H1 (cell line): ENCODE data around the gene CARD14. TPM values are rescaled to one million over a fixed set of nuclear protein-coding genes. Genes with fewer than 3 reads are reported as not detected.

Source experiments
- CTCF ChIA-PET: fragments of 300-600 bp; sonication (Branson Sonifier 250); formaldehyde crosslinking; loops from one replicate; lab custom pipeline; 2021; ENCODE audit not compliant: partially characterized antibody; lab: Charles Lee
- POLR2A ChIA-PET: fragments of 300-600 bp; sonication (Branson Sonifier 250); formaldehyde crosslinking; loops from one replicate; lab custom pipeline; 2021; ENCODE audit warnings: inconsistent platforms; ENCODE audit not compliant: partially characterized antibody; lab: Charles Lee
- DNase-seq, 2 experiments: peaks; one replicate each; pipeline versions ENCODE4 v3.0.0 to v3.0.0-alpha.2; 2010 to 2022; ENCODE audit warnings: low spot score in 2 of 2, low read depth in 1 of 2, mixed read lengths in 1 of 2
- FAIRE-seq: peaks from 2 replicates; lab custom pipeline; 2011; peaks lifted over from hg19 to GRCh38; lab: Jason Lieb, UNC
- H2AFZ ChIP-seq: 2 replicates; pipeline ENCODE4 v1.8.1; 2012; ENCODE audit warnings: low read length, inconsistent platforms
- H2AK5ac ChIP-seq: 2 replicates; pipeline ENCODE4 v1.6.1; 2013; ENCODE audit warnings: low read depth, low read length
- H2BK120ac ChIP-seq: replicated peaks from 2 replicates; pipeline ENCODE3; 2013; ENCODE audit warnings: low read depth, low read length, inconsistent platforms
- H2BK12ac ChIP-seq: 2 replicates; pipeline ENCODE4 v1.6.1; 2013; ENCODE audit warnings: low read depth, low read length
- H2BK15ac ChIP-seq: 2 replicates; pipeline ENCODE4 v1.6.1; 2013; ENCODE audit warnings: low read length
- H2BK20ac ChIP-seq: 2 replicates; pipeline ENCODE4 v1.6.1; 2013; ENCODE audit warnings: low read length
- H2BK5ac ChIP-seq: 2 replicates; pipeline ENCODE4 v1.6.1; 2013; ENCODE audit warnings: low read depth, low read length
- H3K14ac ChIP-seq: 2 replicates; pipeline ENCODE4 v1.6.1; 2013; ENCODE audit warnings: inconsistent platforms; ENCODE audit not compliant: insufficient read length
- H3K18ac ChIP-seq: 2 replicates; pipeline ENCODE4 v1.6.1; 2013; ENCODE audit warnings: low read length; ENCODE audit errors: extremely low read depth
- H3K23ac ChIP-seq: 2 replicates; pipeline ENCODE4 v1.6.1; 2013; ENCODE audit warnings: inconsistent platforms; ENCODE audit not compliant: insufficient read length
- H3K23me2 ChIP-seq: 2 replicates; pipeline ENCODE4 v1.6.1; 2013; ENCODE audit warnings: low read depth, low read length
- H3K27ac ChIP-seq: 2 replicates; pipeline ENCODE4 v1.6.1; 2011; ENCODE audit warnings: low read depth, low read length, inconsistent platforms
- H3K27me3 ChIP-seq, 4 experiments: replicated peaks in 1 of 4; 1 replicate in 1 of 4; 2 replicates in 3 of 4; pipeline versions ENCODE4 v1.6.1 to v1.8.1; 2011 to 2013; ENCODE audit warnings: low read length in 3 of 4, mild to moderate bottlenecking in 3 of 4, inconsistent platforms in 2 of 4, mixed read lengths in 2 of 4, moderate library complexity in 1 of 4; ENCODE audit not compliant: control insufficient read depth in 3 of 4, insufficient read depth in 3 of 4; ENCODE audit errors: extremely low read depth in 1 of 4
- H3K36me3 ChIP-seq, 4 experiments: 2 replicates each; pipeline versions ENCODE4 v1.6.1 to v1.8.1; 2011 to 2013; ENCODE audit warnings: mild to moderate bottlenecking in 4 of 4, low read length in 3 of 4, moderate library complexity in 2 of 4, control low read depth in 1 of 4, inconsistent platforms in 1 of 4; ENCODE audit not compliant: insufficient read depth in 4 of 4, control insufficient read depth in 2 of 4
- H3K4ac ChIP-seq: replicated peaks from 2 replicates; pipeline ENCODE3; 2013; ENCODE audit warnings: low read length, low read depth, mixed read lengths, inconsistent platforms; ENCODE audit not compliant: insufficient read length
- H3K4me1 ChIP-seq, 4 experiments: replicated peaks in 1 of 4; 1 replicate in 1 of 4; 2 replicates in 3 of 4; pipeline versions ENCODE4 v1.6.1 to v1.8.1; 2011 to 2013; ENCODE audit warnings: low read length in 3 of 4, inconsistent platforms in 2 of 4, mixed read lengths in 1 of 4; ENCODE audit not compliant: insufficient read depth in 4 of 4, control insufficient read depth in 3 of 4
- H3K4me2 ChIP-seq, 2 experiments: 2 replicates each; pipeline versions ENCODE4 v1.6.1 to v1.8.1; 2011 to 2013; ENCODE audit warnings: low read depth in 2 of 2, low read length in 2 of 2, control low read depth in 1 of 2, inconsistent platforms in 1 of 2, mild to moderate bottlenecking in 1 of 2; ENCODE audit not compliant: insufficient read depth in 1 of 2
- H3K4me3 ChIP-seq, 4 experiments: fragments of 200-600, 300-600 bp in 1 of 4; sonication (generic), shearing (Covaris generic), sonication (Bioruptor Twin) in 1 of 4; 2 replicates each; pipeline versions ENCODE4 v1.5.1 to v1.8.1; 2011 to 2016; ENCODE audit warnings: low read length in 4 of 4, low read depth in 3 of 4, control low read depth in 2 of 4, inconsistent platforms in 2 of 4, mild to moderate bottlenecking in 2 of 4, mixed read lengths in 1 of 4, moderate library complexity in 1 of 4; ENCODE audit not compliant: insufficient read depth in 2 of 4; ENCODE audit errors: extremely low read depth in 1 of 4
- H3K56ac ChIP-seq: replicated peaks from 2 replicates; pipeline ENCODE3; 2013; ENCODE audit warnings: low read depth, mild to moderate bottlenecking, mixed read lengths, low read length, inconsistent platforms; ENCODE audit not compliant: insufficient read length
- H3K79me1 ChIP-seq: 2 replicates; pipeline ENCODE4 v1.6.1; 2013; ENCODE audit warnings: low read depth, low read length, control low read depth
- H3K79me2 ChIP-seq, 2 experiments: 2 replicates each; pipeline versions ENCODE4 v1.6.1 to v1.8.1; 2012 to 2013; ENCODE audit warnings: low read length in 2 of 2, mild to moderate bottlenecking in 2 of 2, inconsistent platforms in 1 of 2; ENCODE audit not compliant: insufficient read depth in 2 of 2, control insufficient read depth in 1 of 2
- H3K9ac ChIP-seq, 4 experiments: replicated peaks in 1 of 4; 1 replicate in 1 of 4; 2 replicates in 3 of 4; pipeline versions ENCODE4 v1.6.1 to v1.8.1; 2011 to 2013; ENCODE audit warnings: low read depth in 3 of 4, low read length in 3 of 4, control low read depth in 2 of 4, mild to moderate bottlenecking in 2 of 4, moderate library complexity in 2 of 4, inconsistent platforms in 1 of 4; ENCODE audit errors: extremely low read depth in 1 of 4
- H3K9me3 ChIP-seq, 2 experiments: 2 replicates each; pipeline versions ENCODE4 v1.6.1 to v1.8.1; 2012 to 2013; ENCODE audit warnings: mild to moderate bottlenecking in 2 of 2, moderate library complexity in 2 of 2, control low read depth in 1 of 2, inconsistent platforms in 1 of 2, low read depth in 1 of 2, low read length in 1 of 2, mixed read lengths in 1 of 2; ENCODE audit not compliant: insufficient read depth in 2 of 2
- H4K20me1 ChIP-seq, 2 experiments: replicated peaks in 1 of 2; 2 replicates each; pipeline versions ENCODE3 to v1.8.1; 2011 to 2013; ENCODE audit warnings: inconsistent platforms in 2 of 2, low read length in 2 of 2, mild to moderate bottlenecking in 1 of 2; ENCODE audit not compliant: insufficient read depth in 2 of 2, control insufficient read depth in 1 of 2
- H4K5ac ChIP-seq: 2 replicates; pipeline ENCODE4 v1.6.1; 2013; ENCODE audit warnings: low read length, low read depth, mixed read lengths, inconsistent platforms; ENCODE audit not compliant: insufficient read length
- H4K8ac ChIP-seq: 2 replicates; pipeline ENCODE4 v1.8.0; 2013; ENCODE audit warnings: mild to moderate bottlenecking, moderate library complexity, low read length, inconsistent platforms; ENCODE audit not compliant: insufficient read depth; ENCODE audit errors: extremely low read depth
- H4K91ac ChIP-seq: replicated peaks from 2 replicates; pipeline ENCODE3; 2013; ENCODE audit warnings: low read length, mixed read lengths, inconsistent platforms; ENCODE audit not compliant: insufficient read length
- BACH1 ChIP-seq: IDR thresholded peaks from 2 replicates; pipeline ENCODE4 v1.6.1; 2012; ENCODE audit warnings: low read length, improper control_type of control experiment
- BCL11A ChIP-seq, 2 experiments: IDR thresholded peaks; one replicate each; pipeline ENCODE4 v1.6.1; 2011; ENCODE audit warnings: low read depth in 2 of 2, low read length in 2 of 2, mild to moderate bottlenecking in 2 of 2
- EZH2 ChIP-seq: fragments of 200-600 bp; sonication (generic); IDR thresholded peaks from 2 replicates; pipeline ENCODE4 v1.7.1; 2012; ENCODE audit warnings: low read depth, mild to moderate bottlenecking, moderate library complexity, low read length, inconsistent platforms; ENCODE audit not compliant: severe bottlenecking
- FOSL1 ChIP-seq: IDR thresholded peaks from 2 replicates; pipeline ENCODE4 v1.6.1; 2011; ENCODE audit warnings: mild to moderate bottlenecking, low read depth, low read length, moderate library complexity; ENCODE audit not compliant: insufficient read depth
- GABPA ChIP-seq: IDR thresholded peaks from 2 replicates; pipeline ENCODE4 v1.6.1; 2011; ENCODE audit warnings: mild to moderate bottlenecking, low read length, moderate library complexity, borderline replicate concordance; ENCODE audit not compliant: insufficient read depth
- POU5F1 ChIP-seq: IDR thresholded peaks from 2 replicates; pipeline ENCODE4 v1.6.1; 2011; ENCODE audit warnings: low read depth, mild to moderate bottlenecking, low read length, moderate library complexity
- SRF ChIP-seq: IDR thresholded peaks from 2 replicates; pipeline ENCODE4 v1.6.1; 2011; ENCODE audit warnings: mild to moderate bottlenecking, low read depth, low read length, moderate library complexity
- TEAD4 ChIP-seq: IDR thresholded peaks from 2 replicates; pipeline ENCODE4 v1.6.1; 2012; ENCODE audit warnings: low read depth, low read length, inconsistent platforms, mixed read lengths
- WGBS, 2 experiments: shearing (Covaris generic) in 1 of 2; methylation state at CpG; one replicate each; pipeline versions ENCODE4 v1.1.6 to v1.1.7; 2013 to 2015; ENCODE audit warnings: low lambda C conversion rate in 2 of 2, mixed read lengths in 2 of 2, inconsistent platforms in 1 of 2, low coverage in 1 of 2, missing lambda C conversion rate in 1 of 2; ENCODE audit not compliant: insufficient replicate concordance in 2 of 2, insufficient coverage in 1 of 2, insufficient read length in 1 of 2; ENCODE audit errors: extremely low coverage in 1 of 2, missing lambda C conversion rate in 1 of 2; 5-methylcytosine and 5-hydroxymethylcytosine counted together
- polyA plus RNA-seq, 7 experiments: library from polyadenylated mRNA; depleted of rRNA in 3 of 7; stranded (reverse) in 5 of 7; unstranded in 2 of 7; fragments of >200 nt in 5 of 7; fragments of 200-250 nt in 2 of 7; gene quantifications; 1 replicate in 5 of 7; 2 replicates in 1 of 7; 4 replicates in 1 of 7; pipeline versions ENCODE4 v1.2.1 to v1.2.3, GENCODE V29; 2011 to 2013; ENCODE audit warnings: missing spikeins in 2 of 7, mixed read lengths in 2 of 7
- total RNA-seq: library from RNA; stranded (reverse); fragmentation: NEBNext Ultra II Directional; extraction: Animal tissue kit (Norgen Biotek cat#: 25700); gene quantifications from 2 replicates; pipeline ENCODE4 v1.2.1, GENCODE V29; 2021

The CARD14 gene
- total and polyA plus RNA-seq, 2 of the 8 experiments (the other 6 are each of a cell fraction or from before 2014, with no cell fraction given), result 0.08 TPM; not detected in 1

DNA sequence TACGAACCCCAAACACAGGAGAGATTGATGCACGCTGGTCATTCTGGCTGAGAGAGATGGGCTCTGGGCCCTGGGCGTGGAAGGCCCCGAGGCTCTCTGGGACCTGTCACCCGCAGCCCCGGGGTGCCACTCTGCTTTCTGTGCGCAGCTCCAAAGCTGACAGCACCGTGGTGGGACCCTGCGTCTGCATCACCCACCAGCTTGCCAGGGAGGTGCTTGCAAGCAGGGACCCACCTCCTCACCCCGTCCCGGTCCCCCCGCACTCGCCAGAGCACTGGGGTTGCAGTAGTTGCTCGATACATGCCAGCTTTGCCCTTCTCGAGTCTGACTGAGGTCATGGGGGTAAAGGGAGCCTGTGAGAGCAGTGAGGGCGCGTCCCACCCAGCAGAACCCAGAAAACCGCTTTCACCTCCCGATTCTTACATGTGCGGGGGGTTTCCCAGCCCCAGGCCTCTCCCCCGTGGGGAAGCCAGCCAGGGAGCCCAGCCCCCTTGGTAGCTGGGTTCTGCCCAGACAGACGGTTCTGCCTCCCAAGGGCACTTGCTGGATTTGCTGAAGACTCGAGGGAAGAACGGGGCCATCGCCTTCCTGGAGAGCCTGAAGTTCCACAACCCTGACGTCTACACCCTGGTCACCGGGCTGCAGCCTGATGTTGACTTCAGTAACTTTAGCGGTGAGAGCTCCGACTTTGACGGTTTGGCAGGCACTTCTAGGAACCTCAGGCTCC lies 12.5 kb downstream of the CARD14 start:
- Histone ChIP-seq H4K20me1 (no peaks in the 10 kb centered on the region), H2AFZ (no peak overlapping the region; the same call in 1 of the 2 replicates), H2BK12ac (no peak overlapping the region), H2BK15ac (no peak overlapping the region), H3K79me1 (no peaks in the 10 kb centered on the region; the same call in 1 of the 2 replicates), H4K91ac (no peak overlapping the region), H3K14ac (no peak overlapping the region), H3K27ac (no peak overlapping the region), H3K4me3 (no peak overlapping the region), H3K18ac (no peak overlapping the region), H3K4ac (no peak overlapping the region), H3K4me1 (no peaks in the 10 kb centered on the region), H2BK5ac (no peak overlapping the region), H3K23ac (no peak overlapping the region), H3K36me3 (no peaks in the 10 kb centered on the region), H4K8ac (0 out of 2 replicates have a peak overlapping the region, but pooled peaks have one; percentile 15), H3K23me2 (no peaks in the 10 kb centered on the region), H3K27me3 (no peaks in the 10 kb centered on the region), H2AK5ac (no peak overlapping the region), H3K79me2 (no peaks in the 10 kb centered on the region), H3K4me2 (no peak overlapping the region), H2BK20ac (no peak overlapping the region), H4K5ac (no peak overlapping the region), H3K9ac (no peak overlapping the region), H2BK120ac (no peak overlapping the region), H3K56ac (peak overlapping the region; percentile 52), H3K9me3 (no peaks in the 10 kb centered on the region)
- FAIRE-seq (no peak), DNase-seq (no peak)
- CTCF ChIA-PET, result interaction anchor here (0.5 to 8.9 kb wide), 10 partner anchors 10 to 182 kb away, joined by 3 to 73 read pairs (median 4); no protein-coding TSS in a partner anchor
- 88% methylated on average over 27 of the region's 30 CpGs; no CpG with 5 or more reads in 1 of the 2 experiments for WGBS, 2 experiments
- POLR2A ChIA-PET, result interaction anchor here (1.1 kb wide), 1 partner anchor 19 kb away, joined by 4 read pairs; no protein-coding TSS in a partner anchor
- TF ChIP-seq POU5F1, result no peak
- no peak for TF ChIP-seq SRF
- TF ChIP-seq EZH2, result no peak
- TF ChIP-seq GABPA, result no peak
- no peak for TF ChIP-seq FOSL1
- no peak for TF ChIP-seq BCL11A (IDR thresholded peaks at IDR 0.05; ENCODE audit: low read depth in 2 of 2, low read length in 2 of 2)
- no peak for TF ChIP-seq BACH1
- TF ChIP-seq TEAD4, result no peak
